Colonic mucosa (tissue), 4 donors: ENCODE measurements around the gene BYSL. TPM values are rescaled to one million over a fixed set of nuclear protein-coding genes. Genes with fewer than 3 reads are reported as not detected.

Source experiments
- DNase-seq: peaks from one replicate; pipeline ENCODE4 v3.0.0-alpha.2; 2020
- H3K27ac ChIP-seq: fragments of 200-600 bp; one replicate; pipeline ENCODE4 v1.8.0; 2021
- H3K27me3 ChIP-seq: fragments of 200-600 bp; one replicate; pipeline ENCODE4 v1.8.0; 2021
- H3K36me3 ChIP-seq: fragments of 200-600 bp; one replicate; pipeline ENCODE4 v1.8.0; 2021
- H3K4me1 ChIP-seq: fragments of 200-600 bp; one replicate; pipeline ENCODE4 v1.8.0; 2021; ENCODE audit warnings: mild to moderate bottlenecking
- H3K4me3 ChIP-seq: fragments of 200-600 bp; one replicate; pipeline ENCODE4 v1.8.0; 2021
- H3K9ac ChIP-seq, 2 donors: one replicate each; pipeline ENCODE4 v1.7.0; 2013; ENCODE audit warnings: control low read depth in 2 of 2, low read depth in 2 of 2, low read length in 2 of 2
- H3K9me3 ChIP-seq: fragments of 200-600 bp; one replicate; pipeline ENCODE4 v1.8.0; 2021
- intact Hi-C: fragments of 100-400 bp; cut with DNase I; formaldehyde crosslinking; loops from one replicate; pipeline ENCODE4 v1.14.1; 2022
- total RNA-seq, 2 donors: library from RNA; stranded (reverse); fragmentation: NEBNext Ultra II Directional in 1 of 2; extraction: Animal tissue kit (Norgen Biotek cat#: 25700) in 1 of 2; gene quantifications; one replicate each; pipeline ENCODE4 v1.2.1, GENCODE V29; 2021
- TF ChIP-seq, protein P1 (sequence below): fragments of 200-600 bp; IDR thresholded peaks from one replicate; pipeline ENCODE4 v1.8.0; 2022; ENCODE audit warnings: antibody characterized with exemption, mild to moderate bottlenecking
- donor health status: healthy.
- donor health status: DM: no; HTN: no; CAD: no.
- donor health status: DM: no; HTN: no; CAD: no.

BYSL gene
- total RNA-seq, 2 donors from 2014 or later = 10.4 to 16.4 TPM

DNA sequence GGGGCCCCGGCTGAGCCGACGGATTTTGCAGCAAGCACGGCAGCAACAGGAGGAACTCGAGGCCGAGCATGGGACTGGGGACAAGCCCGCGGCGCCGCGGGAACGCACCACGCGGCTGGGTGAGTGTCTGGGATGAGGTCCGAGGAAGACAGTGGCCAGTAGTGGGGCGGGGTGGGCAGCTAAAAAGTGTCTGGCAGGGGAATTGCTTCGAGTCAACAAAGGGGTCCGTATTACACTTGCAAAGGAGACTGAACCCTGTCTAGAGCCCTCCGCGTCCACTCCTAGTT lies 356 bp downstream of the BYSL start:
- peaks cover 4% of the 10 kb centered on the region for H3K4me1 ChIP-seq
- intact Hi-C loops = loop anchor here (5.0 kb wide), 2 partner anchors 121 to 134 kb away; partner anchors contain the start of gene TOMM6
- TF ChIP-seq, protein P1, sequence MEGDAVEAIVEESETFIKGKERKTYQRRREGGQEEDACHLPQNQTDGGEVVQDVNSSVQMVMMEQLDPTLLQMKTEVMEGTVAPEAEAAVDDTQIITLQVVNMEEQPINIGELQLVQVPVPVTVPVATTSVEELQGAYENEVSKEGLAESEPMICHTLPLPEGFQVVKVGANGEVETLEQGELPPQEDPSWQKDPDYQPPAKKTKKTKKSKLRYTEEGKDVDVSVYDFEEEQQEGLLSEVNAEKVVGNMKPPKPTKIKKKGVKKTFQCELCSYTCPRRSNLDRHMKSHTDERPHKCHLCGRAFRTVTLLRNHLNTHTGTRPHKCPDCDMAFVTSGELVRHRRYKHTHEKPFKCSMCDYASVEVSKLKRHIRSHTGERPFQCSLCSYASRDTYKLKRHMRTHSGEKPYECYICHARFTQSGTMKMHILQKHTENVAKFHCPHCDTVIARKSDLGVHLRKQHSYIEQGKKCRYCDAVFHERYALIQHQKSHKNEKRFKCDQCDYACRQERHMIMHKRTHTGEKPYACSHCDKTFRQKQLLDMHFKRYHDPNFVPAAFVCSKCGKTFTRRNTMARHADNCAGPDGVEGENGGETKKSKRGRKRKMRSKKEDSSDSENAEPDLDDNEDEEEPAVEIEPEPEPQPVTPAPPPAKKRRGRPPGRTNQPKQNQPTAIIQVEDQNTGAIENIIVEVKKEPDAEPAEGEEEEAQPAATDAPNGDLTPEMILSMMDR = no peak

DNA sequence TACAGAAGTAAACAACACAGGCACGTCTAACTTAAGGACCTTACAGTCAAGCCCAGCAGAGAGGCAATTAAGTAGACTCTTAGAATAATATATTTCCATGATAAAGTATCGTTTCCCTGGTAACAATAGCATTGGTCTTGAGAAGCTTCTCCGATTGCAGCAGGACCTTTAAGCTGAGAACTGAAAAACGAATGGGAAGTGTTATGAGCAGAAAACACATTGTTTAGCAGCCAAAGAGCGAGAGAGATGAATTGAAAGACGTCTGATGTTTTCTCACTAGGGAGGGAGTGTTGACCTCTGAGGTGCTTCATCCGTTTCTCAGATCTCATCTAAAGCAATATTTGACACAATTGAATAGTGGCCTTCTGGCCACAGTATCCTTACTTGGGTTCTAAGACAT lies 855 bp downstream of the BYSL start:
- H3K4me3 ChIP-seq = peak overlapping the region; percentile 76
- TF ChIP-seq, protein P1 = no peak
- peak overlapping the region; percentile 71 to 92 for H3K9ac ChIP-seq
- H3K9me3 ChIP-seq = no peaks in the 10 kb centered on the region
- H3K4me1 ChIP-seq = peaks cover 4% of the 10 kb centered on the region
- no peak overlapping the region for H3K27ac ChIP-seq
- no peaks in the 10 kb centered on the region for H3K36me3 ChIP-seq
- DNase-seq = no peak
- H3K27me3 ChIP-seq = no peaks in the 10 kb centered on the region
- intact Hi-C loops = loop anchor here (5.0 kb wide), 2 partner anchors 120 to 135 kb away; partner anchors contain the start of gene TOMM6

More for the DNA sequence above, 356 bp downstream of the BYSL start:
- Histone ChIP-seq H3K36me3 (no peaks in the 10 kb centered on the region), H3K9me3 (no peaks in the 10 kb centered on the region), H3K9ac (peak overlapping the region; percentile 71 to 92), H3K27ac (peak overlapping the region; percentile 93), H3K27me3 (no peaks in the 10 kb centered on the region), H3K4me3 (peak overlapping the region; percentile 76)
- DNase-seq = no peak

DNA sequence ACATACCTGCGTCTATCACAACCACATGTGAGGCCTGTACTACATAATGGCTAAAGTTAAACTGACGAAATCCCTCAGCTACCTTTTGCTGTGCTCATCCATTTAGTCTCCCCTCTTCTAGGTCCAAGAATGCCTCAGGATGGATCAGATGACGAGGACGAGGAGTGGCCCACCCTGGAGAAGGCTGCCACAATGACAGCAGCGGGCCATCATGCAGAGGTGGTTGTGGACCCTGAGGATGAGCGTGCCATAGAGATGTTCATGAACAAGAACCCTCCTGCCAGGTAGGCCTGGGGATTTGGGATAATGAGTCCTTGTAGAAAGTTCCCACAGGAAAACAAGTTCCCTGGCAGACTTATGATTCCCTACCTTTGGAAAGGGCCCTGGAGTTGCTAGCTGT lies 6.0 kb downstream of the BYSL start:
- intact Hi-C loops = no loop called here
- peaks cover 14% of the 10 kb centered on the region for H3K36me3 ChIP-seq
- H3K27me3 ChIP-seq = no peaks in the 10 kb centered on the region
- no peak overlapping the region for H3K9ac ChIP-seq
- no peak overlapping the region for H3K27ac ChIP-seq
- no peak for DNase-seq
- peaks cover 2% of the 10 kb centered on the region for H3K4me1 ChIP-seq
- TF ChIP-seq, protein P1 = no peak
- no peaks in the 10 kb centered on the region for H3K9me3 ChIP-seq
- H3K4me3 ChIP-seq = no peak overlapping the region

DNA sequence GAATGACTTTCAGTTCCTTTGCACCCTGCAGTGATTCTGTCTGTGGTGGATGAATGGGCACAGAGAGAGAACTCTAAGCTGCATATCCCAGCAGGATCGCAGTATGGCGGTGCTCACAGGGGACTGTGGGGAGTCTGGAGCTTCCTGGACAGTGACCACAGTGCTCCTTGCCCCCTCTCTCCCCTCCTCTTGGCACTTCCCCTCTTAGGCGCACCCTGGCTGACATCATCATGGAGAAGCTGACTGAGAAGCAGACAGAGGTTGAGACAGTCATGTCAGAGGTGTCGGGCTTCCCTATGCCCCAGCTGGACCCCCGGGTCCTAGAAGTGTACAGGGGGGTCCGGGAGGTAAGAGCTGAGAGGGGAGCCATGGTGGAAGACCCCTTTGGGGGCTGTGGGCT lies 8.6 kb downstream of the BYSL start:
- TF ChIP-seq, protein P1 = no peak
- no peak overlapping the region for H3K27ac ChIP-seq
- H3K36me3 ChIP-seq = peaks cover 20% of the 10 kb centered on the region
- H3K27me3 ChIP-seq = no peaks in the 10 kb centered on the region
- no peak overlapping the region for H3K9ac ChIP-seq
- H3K4me3 ChIP-seq = no peak overlapping the region
- DNase-seq = no peak
- no peaks in the 10 kb centered on the region for H3K4me1 ChIP-seq
- intact Hi-C loops = no loop called here
- no peaks in the 10 kb centered on the region for H3K9me3 ChIP-seq

DNA sequence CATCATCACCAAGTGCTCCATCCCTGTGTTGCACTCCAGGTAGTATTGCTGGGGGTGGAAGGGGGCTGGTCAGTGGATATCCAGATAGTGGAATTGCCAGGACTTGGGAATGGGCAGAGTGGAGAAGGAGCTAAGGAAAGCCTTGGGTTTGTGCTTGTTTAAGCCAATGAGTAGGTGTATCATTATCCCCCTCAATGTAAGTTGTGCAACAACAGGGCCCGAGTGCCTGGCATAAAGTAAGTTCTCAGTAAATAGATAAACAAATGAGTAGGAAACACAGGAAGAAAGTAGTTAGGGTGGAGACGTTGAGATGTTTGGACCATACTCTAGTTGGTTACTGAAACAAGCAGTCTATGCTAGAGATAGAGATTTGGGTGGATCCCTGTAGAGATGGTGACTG lies 10.5 kb downstream of the BYSL start:
- TF ChIP-seq, protein P1 = no peak
- Histone ChIP-seq H3K9ac (no peak overlapping the region), H3K4me3 (no peak overlapping the region), H3K9me3 (no peaks in the 10 kb centered on the region), H3K27me3 (no peaks in the 10 kb centered on the region), H3K4me1 (no peaks in the 10 kb centered on the region), H3K36me3 (peaks cover 20% of the 10 kb centered on the region), H3K27ac (no peak overlapping the region)
- DNase-seq = no peak
- intact Hi-C loops = no loop called here

DNA sequence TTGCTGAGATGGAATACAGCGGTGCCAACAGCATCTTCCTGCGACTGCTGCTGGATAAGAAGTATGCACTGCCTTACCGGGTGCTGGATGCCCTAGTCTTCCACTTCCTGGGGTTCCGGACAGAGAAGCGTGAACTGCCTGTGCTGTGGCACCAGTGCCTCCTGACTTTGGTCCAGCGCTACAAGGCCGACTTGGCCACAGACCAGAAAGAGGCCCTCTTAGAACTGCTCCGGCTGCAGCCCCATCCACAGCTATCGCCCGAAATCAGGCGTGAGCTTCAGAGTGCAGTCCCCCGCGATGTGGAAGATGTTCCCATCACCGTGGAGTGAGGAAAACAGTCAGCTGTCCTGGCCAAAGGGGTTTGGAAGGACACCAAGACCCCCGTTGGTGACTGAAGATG lies 11.1 kb downstream of the BYSL start:
- Histone ChIP-seq H3K27me3 (no peaks in the 10 kb centered on the region), H3K27ac (no peak overlapping the region), H3K36me3 (peaks cover 20% of the 10 kb centered on the region), H3K9me3 (no peaks in the 10 kb centered on the region), H3K4me3 (no peak overlapping the region), H3K4me1 (peaks cover 5% of the 10 kb centered on the region), H3K9ac (no peak overlapping the region)
- TF ChIP-seq, protein P1 = no peak
- intact Hi-C loops = no loop called here
- no peak for DNase-seq
